B cell (primary cell): Measurements from ENCODE around the gene NANS. TPM values are rescaled to one million over a fixed set of nuclear protein-coding genes. Genes with fewer than 3 reads are reported as not detected.

Experiments
- ATAC-seq: fragments of 200-7000 bp; cut with Tn5 transposase; one replicate; pipeline ENCODE4 v1.10.0; 2021; ENCODE audit warnings: low read depth, mild to moderate bottlenecking, moderate number of reproducible peaks, moderate library complexity
- CTCF ChIA-PET: fragments of 350-600 bp; sonication (Branson Sonifier 250); formaldehyde crosslinking; loops from one replicate; lab custom pipeline; 2021; ENCODE audit warnings: antibody characterized with exemption, inconsistent platforms; lab: Charles Lee
- POLR2A ChIA-PET: fragments of 350-600 bp; sonication (Branson Sonifier 250); formaldehyde crosslinking; loops from one replicate; lab custom pipeline; 2021; ENCODE audit warnings: antibody characterized with exemption; lab: Charles Lee
- DNase-seq: peaks from one replicate; pipeline ENCODE4 v3.0.0; 2013
- H2AFZ ChIP-seq: 2 replicates; pipeline ENCODE4 v1.6.1; 2012; ENCODE audit warnings: mild to moderate bottlenecking, low read depth, low read length; ENCODE audit not compliant: insufficient read depth, poor library complexity, severe bottlenecking
- H3K27ac ChIP-seq, 2 donors: 1 replicate in 1 of 2; 2 replicates in 1 of 2; pipeline ENCODE4 v1.5.1; 2012 to 2013; ENCODE audit warnings: low read length in 2 of 2, mild to moderate bottlenecking in 2 of 2, moderate library complexity in 1 of 2
- H3K27me3 ChIP-seq, 4 experiments: fragments of 200-600 bp in 1 of 4; sonication (generic) in 1 of 4; replicated peaks in 1 of 4; 1 replicate in 2 of 4; 2 replicates in 2 of 4; pipeline versions ENCODE4 v1.6.1 to v1.7.0; 2013 to 2016; ENCODE audit warnings: low read length in 3 of 4, mild to moderate bottlenecking in 2 of 4, mixed read lengths in 1 of 4, moderate library complexity in 1 of 4; ENCODE audit not compliant: insufficient read depth in 4 of 4, control insufficient read depth in 3 of 4; ENCODE audit errors: control extremely low read depth in 1 of 4
- H3K36me3 ChIP-seq, 2 experiments: replicated peaks in 1 of 2; 1 replicate in 1 of 2; 2 replicates in 1 of 2; pipeline versions ENCODE4 v1.6.1 to v1.7.1; 2013; ENCODE audit warnings: low read length in 1 of 2; ENCODE audit not compliant: insufficient read depth in 2 of 2, control insufficient read depth in 1 of 2; ENCODE audit errors: control extremely low read depth in 1 of 2, extremely low read depth in 1 of 2
- H3K4me1 ChIP-seq, 2 donors: fragments of 200-600 bp in 1 of 2; sonication (generic) in 1 of 2; 1 replicate in 1 of 2; 2 replicates in 1 of 2; pipeline versions ENCODE4 v1.5.1 to v1.6.1; 2013 to 2017; ENCODE audit warnings: low read length in 2 of 2; ENCODE audit not compliant: control insufficient read depth in 2 of 2, insufficient read depth in 2 of 2
- H3K4me2 ChIP-seq: replicated peaks from 2 replicates; pipeline ENCODE3; 2012; ENCODE audit warnings: mild to moderate bottlenecking, low read depth, low read length; ENCODE audit not compliant: poor library complexity, severe bottlenecking
- H3K4me3 ChIP-seq, 5 experiments: fragments of 200-600 bp in 1 of 5; sonication (generic) in 1 of 5; 1 replicate in 3 of 5; 2 replicates in 2 of 5; pipeline versions ENCODE4 v1.5.1 to v1.7.0; 2011 to 2016; ENCODE audit warnings: low read length in 4 of 5, mild to moderate bottlenecking in 4 of 5, low read depth in 2 of 5, control low read depth in 1 of 5, moderate library complexity in 1 of 5; ENCODE audit not compliant: insufficient read depth in 1 of 5; ENCODE audit errors: control extremely low read depth in 1 of 5, extremely low read depth in 1 of 5
- H3K79me2 ChIP-seq: fragments of 200-600 bp; sonication (generic); one replicate; pipeline ENCODE4 v1.6.0; 2016; ENCODE audit warnings: low read length; ENCODE audit not compliant: control insufficient read depth, insufficient read depth
- H3K9ac ChIP-seq: fragments of 200-600 bp; sonication (generic); 2 replicates; pipeline ENCODE4 v1.6.1; 2017; ENCODE audit warnings: mild to moderate bottlenecking, low read length, moderate library complexity
- H3K9me3 ChIP-seq, 3 donors: one replicate each; pipeline versions ENCODE4 v1.6.1 to v1.7.1; 2013; ENCODE audit warnings: low read length in 2 of 3; ENCODE audit not compliant: control insufficient read depth in 2 of 3, insufficient read depth in 1 of 3; ENCODE audit errors: control extremely low read depth in 1 of 3
- H4K20me1 ChIP-seq: 2 replicates; pipeline ENCODE4 v1.6.0; 2012; ENCODE audit warnings: mild to moderate bottlenecking, low read length; ENCODE audit not compliant: insufficient read depth, control insufficient read depth, poor library complexity, severe bottlenecking
- H3K27ac Mint-ChIP-seq: one replicate; pipeline ENCODE4 v1.8.0; 2021; ENCODE audit warnings: mixed read lengths
- H3K27me3 Mint-ChIP-seq: one replicate; pipeline ENCODE4 v1.8.0; 2021; ENCODE audit warnings: mixed read lengths
- H3K4me1 Mint-ChIP-seq: one replicate; pipeline ENCODE4 v1.8.0; 2021; ENCODE audit warnings: mixed read lengths
- H3K4me3 Mint-ChIP-seq: one replicate; pipeline ENCODE4 v1.8.0; 2021; ENCODE audit warnings: mixed read lengths
- H3K9me3 Mint-ChIP-seq: one replicate; pipeline ENCODE4 v1.8.0; 2022; ENCODE audit warnings: mixed read lengths; ENCODE audit not compliant: insufficient read depth
- CTCF ChIP-seq: fragments of 200-600 bp; IDR thresholded peaks from one replicate; pipeline ENCODE4 v1.8.0; 2022; ENCODE audit warnings: antibody characterized with exemption, mild to moderate bottlenecking
- EZH2 ChIP-seq: IDR thresholded peaks from 2 replicates; pipeline ENCODE4 v1.6.1; 2012; ENCODE audit warnings: borderline replicate concordance, low read depth, mild to moderate bottlenecking, moderate library complexity, low read length; ENCODE audit not compliant: insufficient read depth, poor library complexity, severe bottlenecking
- WGBS: methylation state at CpG from one replicate; pipeline ENCODE4 v1.1.5; 2013; ENCODE audit warnings: missing lambda C conversion rate; ENCODE audit not compliant: insufficient coverage; 5-methylcytosine and 5-hydroxymethylcytosine counted together
- intact Hi-C: fragments of 100-400 bp; cut with micrococcal nuclease; formaldehyde crosslinking; loops from one replicate; pipeline ENCODE4 v1.10.0; 2022
- polyA plus RNA-seq: library from polyadenylated mRNA; depleted of rRNA; stranded (reverse); fragments of >200 nt; gene quantifications from 2 replicates; pipeline ENCODE4 v1.2.3, GENCODE V29; 2012
- total RNA-seq, 2 donors: library from RNA; stranded (reverse); fragments of 120-200 nt in 1 of 2; gene quantifications; 1 replicate in 1 of 2; 2 replicates in 1 of 2; pipeline versions ENCODE4 v1.2.3 to v1.2.4, GENCODE V29; 2013 to 2022

Gene NANS
- total and polyA plus RNA-seq, 2 donors (not counting 1 experiment from before 2014, with no cell fraction given): 14.2 to 14.9 TPM

- H3K27me3 Mint-ChIP-seq: no peaks in the 10 kb centered on the region
- DNase-seq: peak; percentile 75
- H3K27ac Mint-ChIP-seq: peak overlapping the region; percentile 95
- ChIA-PET CTCF (interaction anchor here (2.3 to 2.9 kb wide), 2 partner anchors 14 to 30 kb away, joined by 10 to 17 read pairs; partner anchors contain the start of gene TRIM14), POLR2A (no interaction called here)
- Histone ChIP-seq H3K9ac (no peak overlapping the region), H2AFZ (peak overlapping the region; percentile 67), H3K4me2 (peak overlapping the region; percentile 41), H3K79me2 (peaks cover 24% of the 10 kb centered on the region), H3K27me3 (no peaks in the 10 kb centered on the region), H3K4me1 (peaks cover 90 to 95% of the 10 kb centered on the region in 2 donors), H3K36me3 (peaks cover 0 to 2% of the 10 kb centered on the region in 2 experiments), H4K20me1 (no peaks in the 10 kb centered on the region), H3K9me3 (no peaks in the 10 kb centered on the region), H3K4me3 (peak overlapping the region in 1 of 5 experiments; percentile 15), H3K27ac (peak overlapping the region; percentile 72 to 87)
- peaks cover 84% of the 10 kb centered on the region for H3K4me1 Mint-ChIP-seq
- ATAC-seq: no peak
- peak overlapping the region; percentile 49 for H3K4me3 Mint-ChIP-seq
- TF ChIP-seq CTCF: no peak
- TF ChIP-seq EZH2: no peak
- WGBS: 33% methylated on average over 2 of the region's 3 CpGs
- intact Hi-C loops: loop anchor here (5.0 to 10.0 kb wide), 4 partner anchors 47 to 1690 kb away; partner anchors contain the start of genes ANP32B, CORO2A, NANS and ZNF367
- no peaks in the 10 kb centered on the region for H3K9me3 Mint-ChIP-seq
Observed at GRCh38 chr9:98104445-98104881, 47.9 kb downstream of the NANS start.

- H3K4me3 ChIP-seq: no peak overlapping the region
- POLR2A ChIA-PET: no interaction called here
- H3K36me3 ChIP-seq: peaks cover 1 to 7% of the 10 kb centered on the region in 2 experiments
- H3K4me1 ChIP-seq: peaks cover 85 to 95% of the 10 kb centered on the region in 2 donors
- H4K20me1 ChIP-seq: no peaks in the 10 kb centered on the region
- peaks cover 84% of the 10 kb centered on the region for H3K4me1 Mint-ChIP-seq
- TF ChIP-seq CTCF (no peak), EZH2 (no peak)
- peak overlapping the region; percentile 72 to 87 for H3K27ac ChIP-seq
- intact Hi-C loops: loop anchor here (5.0 to 10.0 kb wide), 2 partner anchors 183 to 1690 kb away; partner anchors contain the start of genes TRMO and ZNF367
- peak overlapping the region; percentile 95 for H3K27ac Mint-ChIP-seq
- no peaks in the 10 kb centered on the region for H3K9me3 ChIP-seq
- CTCF ChIA-PET: interaction anchor here (2.3 to 2.9 kb wide), 2 partner anchors 13 to 31 kb away, joined by 10 to 17 read pairs; partner anchors contain the start of gene TRIM14
- DNase-seq: no peak
- H3K27me3 ChIP-seq: no peaks in the 10 kb centered on the region
- no peak for ATAC-seq
- no peak overlapping the region for H3K4me3 Mint-ChIP-seq
- no peaks in the 10 kb centered on the region for H3K9me3 Mint-ChIP-seq
- no peaks in the 10 kb centered on the region for H3K27me3 Mint-ChIP-seq
- H3K9ac ChIP-seq: no peak overlapping the region
- peak overlapping the region; percentile 67 for H2AFZ ChIP-seq
- peak overlapping the region; percentile 41 for H3K4me2 ChIP-seq
- peaks cover 20% of the 10 kb centered on the region for H3K79me2 ChIP-seq
- WGBS: 94% methylated on average over 7 of the region's 7 CpGs
Observed at GRCh38 chr9:98105006-98105405, 48.5 kb downstream of the NANS start.
